NCI-H226 (cell line): ENCODE data around the gene PBX1.
A peak's percentile ranks its signal among the peaks of the same experiment; 100 is the strongest.

ENCODE experiments used
- DNase-seq: peaks from one replicate; pipeline ENCODE4 v3.0.0-alpha.2; 2015

PBX1 gene

GRCh38 chr1:164731161-164731876, 172.3 kb downstream of the PBX1 start:
- no peak for DNase-seq

DNA sequence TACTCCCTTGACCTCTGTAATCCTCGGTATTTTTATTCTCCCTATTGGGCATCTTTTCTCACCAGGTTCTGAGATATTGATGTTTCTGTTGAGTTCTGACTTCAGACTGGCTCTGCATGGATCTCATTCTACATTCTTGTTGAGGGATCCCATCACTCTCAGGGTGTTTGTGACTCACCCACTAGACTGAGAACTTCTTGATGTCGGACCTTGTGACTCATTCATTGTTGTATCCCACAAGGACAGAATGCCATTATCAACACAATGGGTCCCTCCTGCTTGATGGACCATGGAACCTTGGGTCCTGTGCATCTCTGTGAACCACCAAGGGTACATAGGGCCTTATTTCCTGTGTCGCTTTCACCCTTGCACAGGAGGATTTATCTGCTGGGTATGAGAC, 174.1 kb downstream of the PBX1 start:
- DNase-seq = peak; percentile 60

- no peak for DNase-seq
Measured at GRCh38 chr1:164733734-164734133, 174.8 kb downstream of the PBX1 start.

GRCh38 chr1:164735315-164736052, 176.5 kb downstream of the PBX1 start:
- DNase-seq = no peak

GRCh38 chr1:164736137-164736536, 177.2 kb downstream of the PBX1 start:
- no peak for DNase-seq

DNA sequence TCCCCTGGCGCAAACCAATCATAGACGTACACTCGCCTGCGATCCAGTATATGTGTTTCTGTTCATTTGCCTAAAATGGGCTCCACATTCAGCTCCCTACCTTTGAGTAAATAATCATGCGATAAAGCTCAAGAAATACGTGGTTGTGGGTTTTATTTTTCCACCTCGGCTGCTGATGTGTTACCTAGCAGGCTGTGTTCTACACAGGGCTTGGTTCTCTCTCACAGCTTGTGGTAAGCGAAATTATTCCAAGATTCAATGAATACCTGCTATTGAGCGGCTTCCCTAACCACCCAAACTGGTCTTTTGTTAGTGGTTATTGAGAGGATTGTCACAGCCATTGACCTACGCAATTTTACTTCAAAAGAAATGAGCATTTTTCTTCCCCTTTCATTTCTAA, 180.2 kb downstream of the PBX1 start:
- DNase-seq = no peak

- no peak for DNase-seq
Measured at GRCh38 chr1:164740000-164740526, 181.1 kb downstream of the PBX1 start.

- DNase-seq = no peak
Measured at GRCh38 chr1:164742745-164743144, 183.8 kb downstream of the PBX1 start.

DNA sequence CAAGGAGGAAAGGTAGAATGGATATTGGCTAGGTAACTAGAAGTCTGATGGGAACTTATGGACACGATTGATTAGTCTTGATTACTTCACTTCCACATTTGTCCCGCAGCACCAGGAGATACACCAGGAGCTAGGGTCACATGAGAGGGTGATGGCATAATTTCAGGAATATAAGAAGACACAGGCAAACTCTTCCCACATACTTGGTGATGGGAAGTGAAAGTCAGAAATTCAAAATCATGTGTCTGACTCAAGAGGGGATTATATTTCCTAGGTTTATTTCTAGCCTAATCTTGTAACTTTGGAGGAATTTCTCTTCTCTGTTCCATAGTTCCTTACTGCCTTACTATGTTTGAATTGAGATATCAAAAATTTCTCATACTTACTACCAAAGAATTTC, 185.0 kb downstream of the PBX1 start:
- no peak for DNase-seq

DNA sequence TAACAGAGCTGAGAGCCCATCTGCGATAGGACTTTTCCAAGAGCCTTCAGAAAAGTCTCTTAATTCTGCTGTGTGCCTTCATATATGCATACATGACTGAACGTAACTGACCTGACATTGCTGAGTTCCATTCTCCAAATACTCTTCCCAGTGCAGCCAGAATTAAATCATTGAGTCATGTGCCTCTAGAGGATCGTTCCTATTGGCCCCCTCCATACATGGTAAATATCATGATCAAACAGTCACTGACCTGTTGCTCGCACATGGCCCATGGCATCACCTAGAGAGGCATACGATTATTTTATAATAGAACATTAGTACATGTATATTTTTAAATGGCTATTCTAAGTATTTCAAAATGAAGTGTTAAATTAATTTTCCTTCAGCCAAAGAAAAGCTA, 186.8 kb downstream of the PBX1 start:
- no peak for DNase-seq

DNA sequence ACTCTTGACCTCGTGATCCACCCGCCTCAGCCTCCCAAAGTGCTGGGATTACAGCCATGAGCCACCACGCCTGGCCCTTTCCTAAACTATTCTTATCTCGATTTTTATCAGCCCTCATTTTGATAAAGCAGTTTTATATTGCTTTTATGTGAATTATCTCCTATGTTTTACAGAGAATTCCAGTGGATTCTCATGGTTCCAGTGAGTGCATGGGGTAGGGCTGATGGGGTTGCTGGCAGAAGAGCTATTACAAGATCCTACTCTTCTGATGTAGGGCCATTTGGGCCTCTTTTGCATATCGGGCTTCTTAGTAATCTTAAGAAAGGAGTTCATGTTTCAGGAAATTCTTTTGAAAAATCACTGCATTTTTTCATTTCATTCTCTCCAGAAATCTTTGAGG, 187.6 kb downstream of the PBX1 start:
- DNase-seq = peak; percentile 25

- peak; percentile 99 for DNase-seq
Measured at GRCh38 chr1:164748253-164748899, 189.4 kb downstream of the PBX1 start.

DNA sequence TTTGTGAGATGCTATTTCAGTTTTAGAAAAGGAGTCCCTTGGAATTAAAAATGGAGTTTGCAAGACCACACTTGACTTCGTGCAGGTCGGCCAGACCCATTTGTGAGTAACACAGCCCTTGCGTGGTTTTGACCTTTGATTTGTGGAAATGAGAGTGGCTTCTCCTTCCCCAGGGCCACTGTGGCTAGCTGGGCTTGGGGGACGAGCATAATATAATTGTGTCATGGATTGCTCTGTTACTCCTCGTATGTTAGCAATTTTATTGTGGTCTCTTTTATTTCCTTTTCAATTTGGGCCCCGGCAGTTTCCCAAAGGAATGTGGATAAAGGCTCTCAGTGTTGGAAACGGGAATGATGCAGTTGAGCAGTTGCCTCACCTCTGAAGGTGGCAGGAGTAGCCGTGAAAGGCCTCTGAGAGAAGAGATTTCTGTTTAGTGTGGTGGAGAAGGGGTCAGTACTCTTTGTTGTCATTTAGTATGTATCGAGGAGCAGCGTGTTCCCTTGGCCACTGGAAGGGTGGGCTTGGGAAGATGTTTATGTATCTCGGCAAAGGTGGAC, 194.6 kb downstream of the PBX1 start:
- no peak for DNase-seq

GRCh38 chr1:164754088-164754600, 195.2 kb downstream of the PBX1 start:
- DNase-seq = no peak

DNA sequence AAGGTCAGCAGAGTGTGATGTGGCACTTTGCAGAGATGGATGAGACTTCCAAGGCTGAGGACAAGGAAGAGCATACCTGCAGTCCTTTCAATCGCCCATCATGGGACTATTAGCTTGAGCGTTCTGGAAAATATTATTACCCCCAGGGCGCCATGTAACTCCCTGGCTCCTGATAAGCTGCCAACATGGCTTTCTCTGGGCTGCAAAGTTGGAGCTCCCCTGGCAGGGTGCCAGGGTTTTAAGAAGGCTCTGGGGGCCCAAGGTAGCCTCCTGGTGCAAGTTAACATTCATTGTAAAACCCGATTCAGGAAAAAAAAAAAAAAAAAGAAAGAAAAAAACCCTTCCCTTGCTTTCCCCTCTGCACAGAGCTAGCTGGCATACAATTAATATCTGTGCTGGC, 196.7 kb downstream of the PBX1 start:
- no peak for DNase-seq

- DNase-seq = peak; percentile 71
Measured at GRCh38 chr1:164756741-164757140, 197.8 kb downstream of the PBX1 start.

DNA sequence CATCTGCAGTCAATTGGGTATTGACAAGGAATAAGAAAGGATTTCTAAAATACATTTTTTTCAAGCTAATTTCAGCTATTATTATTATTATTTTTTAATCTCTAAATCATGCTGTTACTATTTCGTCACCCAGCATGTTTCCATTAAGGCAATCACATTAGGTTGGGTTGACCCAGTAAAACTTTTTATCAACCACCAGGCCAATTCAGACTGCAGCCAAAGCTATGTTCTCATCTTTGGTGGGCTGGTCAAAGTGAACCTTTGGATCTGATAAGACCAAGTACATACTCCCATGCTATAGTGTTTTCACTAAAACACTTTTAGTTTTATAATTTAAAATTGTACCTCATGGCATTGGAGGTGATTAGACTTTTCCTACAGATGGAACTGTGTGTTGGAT, 198.6 kb downstream of the PBX1 start:
- no peak for DNase-seq

DNA sequence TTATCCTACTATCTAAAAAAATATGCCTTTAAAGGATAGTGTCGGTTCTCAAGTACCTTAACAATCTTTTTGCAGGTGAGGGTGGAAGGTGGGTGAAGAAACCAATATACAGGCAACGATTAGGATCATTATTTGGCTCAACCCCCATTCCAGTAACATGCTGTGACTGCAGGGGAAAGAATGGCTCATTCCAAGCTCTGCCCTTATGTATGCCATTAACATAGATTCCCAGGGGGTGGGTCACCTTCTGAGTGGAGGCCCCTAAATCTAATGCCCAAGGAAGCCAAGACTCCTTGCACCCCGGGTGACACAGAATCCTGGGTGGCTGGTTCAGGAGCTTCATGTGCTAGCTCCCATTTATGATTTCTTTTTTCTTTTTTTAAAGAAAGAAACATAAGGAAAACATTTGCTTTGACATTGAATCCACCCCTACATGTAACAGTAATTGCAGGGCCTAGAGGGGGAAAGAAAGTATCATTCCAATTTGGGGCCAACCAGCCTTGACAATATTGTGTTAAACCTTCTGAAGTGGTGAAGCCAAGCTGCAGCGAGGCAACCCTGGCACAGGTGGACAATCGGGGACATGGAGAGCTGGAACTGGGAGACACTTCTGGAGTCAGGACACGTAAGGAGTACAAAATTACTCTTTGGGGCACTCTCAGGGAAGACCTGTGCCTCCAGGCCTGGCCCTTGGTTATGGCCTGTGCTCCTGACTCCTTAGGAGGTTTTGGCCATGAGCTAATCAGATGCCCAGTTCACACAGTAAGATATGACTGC, 200.3 kb downstream of the PBX1 start:
- no peak for DNase-seq

DNA sequence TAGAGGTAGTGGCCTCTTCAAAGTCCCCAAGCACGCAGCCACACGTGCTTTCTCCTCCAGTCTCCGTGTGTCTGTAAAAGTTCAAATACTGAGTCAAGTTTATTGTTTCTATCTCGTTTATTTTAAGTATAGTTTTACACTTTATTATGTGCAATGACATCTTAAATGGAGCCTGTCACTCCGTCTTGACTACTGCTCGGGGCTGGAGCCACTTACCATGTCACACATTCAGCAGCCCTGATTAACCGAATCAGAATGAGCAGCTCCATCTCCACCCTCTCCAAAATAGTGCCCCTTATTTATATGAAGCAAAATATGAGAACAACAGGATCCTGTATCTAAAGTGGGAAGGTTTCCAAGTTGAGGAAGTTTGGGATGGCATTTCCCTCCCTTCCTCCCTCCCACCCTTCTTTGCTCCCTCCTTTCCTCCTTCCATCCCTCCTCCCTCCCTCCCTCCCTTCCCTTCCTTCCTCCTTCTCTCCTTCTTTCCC, 201.0 kb downstream of the PBX1 start:
- DNase-seq = no peak

- no peak for DNase-seq
Measured at GRCh38 chr1:164760569-164760968, 201.6 kb downstream of the PBX1 start.

DNA sequence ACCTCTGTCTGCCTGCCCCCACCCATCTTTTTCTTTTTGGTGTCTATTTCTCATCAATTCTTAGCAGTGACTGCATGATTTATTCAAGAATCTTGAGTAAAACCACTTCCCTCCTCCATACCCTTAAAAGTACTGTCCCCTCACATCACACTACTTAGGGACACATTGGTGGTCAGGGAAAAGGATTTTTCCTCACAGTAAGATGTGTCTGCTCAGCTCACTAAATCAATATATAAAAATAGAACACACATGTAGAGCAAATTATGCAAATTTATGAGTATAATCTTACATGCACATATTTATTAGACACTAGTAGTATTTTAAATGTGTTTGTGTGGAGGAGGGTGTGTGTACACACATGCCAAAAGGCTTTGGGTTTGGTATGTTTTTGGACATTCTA, 202.0 kb downstream of the PBX1 start:
- DNase-seq = no peak

DNA sequence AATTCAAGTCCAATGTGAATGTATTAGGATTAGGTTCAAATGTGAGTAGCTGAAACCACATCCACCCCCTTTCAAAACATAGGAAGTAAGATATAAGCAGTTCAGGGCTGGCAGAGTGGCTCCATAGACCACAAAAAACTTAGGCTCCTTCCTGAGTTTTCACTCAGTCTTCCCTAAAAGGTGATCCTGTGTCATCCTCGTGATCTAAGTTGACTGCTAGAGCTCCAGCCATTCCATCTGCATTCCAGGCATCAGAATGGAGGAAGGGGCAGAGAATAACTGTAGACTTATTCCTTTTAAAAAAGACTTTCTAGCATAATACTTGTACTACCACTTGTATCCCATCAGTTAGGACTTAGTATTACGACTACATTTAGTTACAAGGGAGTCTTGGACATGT, 204.1 kb downstream of the PBX1 start:
- no peak for DNase-seq
